MM.1S (cell line): Measurements from ENCODE around the gene CLEC16A.

Source experiments
- EZH2 ChIP-seq: fragments of 300-600 bp; sonication (generic); optimal IDR thresholded peaks from 2 replicates; pipeline ENCODE3; 2017; ENCODE audit warnings: low read depth, mild to moderate bottlenecking, antibody characterized with exemption, low read length, mixed read lengths
- EZH2phosphoT487 ChIP-seq: fragments of 300-600 bp; sonication (generic); IDR thresholded peaks from 2 replicates; pipeline ENCODE4 v1.6.1; 2018; ENCODE audit warnings: antibody characterized with exemption, low read length
- TF ChIP-seq, protein P1 (sequence below): fragments of 300-600 bp; sonication (generic); IDR thresholded peaks from 2 replicates; pipeline ENCODE4 v1.5.1; 2016; ENCODE audit warnings: antibody characterized with exemption, low read length, mixed read lengths

DNA sequence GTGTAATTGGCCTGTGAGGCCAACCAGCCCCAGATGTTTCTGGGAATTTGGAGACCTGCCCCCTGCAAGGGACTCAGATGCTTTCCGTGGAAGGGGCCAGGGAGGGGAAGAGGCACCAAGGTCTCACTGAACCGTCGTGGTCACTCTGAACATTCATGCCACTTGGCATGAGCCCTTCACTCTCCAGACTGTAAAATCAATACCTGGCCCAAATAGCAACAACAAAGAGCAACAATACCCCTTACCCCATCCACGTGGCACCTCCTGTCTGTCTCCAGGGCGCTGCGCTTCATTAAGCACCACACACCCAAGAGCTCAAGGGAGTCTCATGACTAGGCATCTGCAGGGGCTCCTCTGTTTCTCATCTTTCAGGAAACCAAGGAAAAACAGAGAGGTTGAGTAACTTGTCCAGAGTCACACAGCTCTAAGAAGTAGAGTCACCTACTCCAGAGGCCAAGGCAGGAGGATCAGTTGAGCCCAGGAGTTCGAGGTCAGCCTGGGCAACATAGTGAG is 258.8 kb downstream of the CLEC16A start:
- TF ChIP-seq, protein P1, sequence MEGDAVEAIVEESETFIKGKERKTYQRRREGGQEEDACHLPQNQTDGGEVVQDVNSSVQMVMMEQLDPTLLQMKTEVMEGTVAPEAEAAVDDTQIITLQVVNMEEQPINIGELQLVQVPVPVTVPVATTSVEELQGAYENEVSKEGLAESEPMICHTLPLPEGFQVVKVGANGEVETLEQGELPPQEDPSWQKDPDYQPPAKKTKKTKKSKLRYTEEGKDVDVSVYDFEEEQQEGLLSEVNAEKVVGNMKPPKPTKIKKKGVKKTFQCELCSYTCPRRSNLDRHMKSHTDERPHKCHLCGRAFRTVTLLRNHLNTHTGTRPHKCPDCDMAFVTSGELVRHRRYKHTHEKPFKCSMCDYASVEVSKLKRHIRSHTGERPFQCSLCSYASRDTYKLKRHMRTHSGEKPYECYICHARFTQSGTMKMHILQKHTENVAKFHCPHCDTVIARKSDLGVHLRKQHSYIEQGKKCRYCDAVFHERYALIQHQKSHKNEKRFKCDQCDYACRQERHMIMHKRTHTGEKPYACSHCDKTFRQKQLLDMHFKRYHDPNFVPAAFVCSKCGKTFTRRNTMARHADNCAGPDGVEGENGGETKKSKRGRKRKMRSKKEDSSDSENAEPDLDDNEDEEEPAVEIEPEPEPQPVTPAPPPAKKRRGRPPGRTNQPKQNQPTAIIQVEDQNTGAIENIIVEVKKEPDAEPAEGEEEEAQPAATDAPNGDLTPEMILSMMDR = no peak
- TF ChIP-seq EZH2 (no peak), EZH2phosphoT487 (no peak)
